MM.1S (cell line): Measurements from ENCODE around the gene FDX1.

Source experiments
- EZH2 ChIP-seq: fragments of 300-600 bp; sonication (generic); optimal IDR thresholded peaks from 2 replicates; pipeline ENCODE3; 2017; ENCODE audit warnings: low read depth, mild to moderate bottlenecking, antibody characterized with exemption, low read length, mixed read lengths
- EZH2phosphoT487 ChIP-seq: fragments of 300-600 bp; sonication (generic); IDR thresholded peaks from 2 replicates; pipeline ENCODE4 v1.6.1; 2018; ENCODE audit warnings: antibody characterized with exemption, low read length
- TF ChIP-seq, protein P1 (sequence below): fragments of 300-600 bp; sonication (generic); IDR thresholded peaks from 2 replicates; pipeline ENCODE4 v1.5.1; 2016; ENCODE audit warnings: antibody characterized with exemption, low read length, mixed read lengths

DNA sequence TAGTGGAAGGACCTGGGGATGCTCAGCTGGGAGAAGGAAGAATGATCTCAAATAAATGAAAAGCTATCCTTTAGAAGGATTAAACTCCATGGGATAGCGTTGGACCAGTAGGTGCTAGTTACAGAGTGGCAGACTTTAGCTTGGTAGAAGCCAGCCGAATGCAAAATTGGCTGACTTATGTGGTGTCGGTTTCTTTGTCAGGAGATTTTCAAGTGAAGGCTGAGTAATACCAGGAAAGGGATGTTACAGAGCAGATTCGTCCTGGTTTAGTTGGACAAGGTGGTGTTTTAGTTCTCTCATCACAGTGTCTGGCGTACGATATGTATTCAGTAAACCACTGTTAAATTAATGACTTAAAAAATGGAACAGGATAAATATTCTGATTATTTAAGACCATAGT is 26.0 kb downstream of the FDX1 start:
- TF ChIP-seq, protein P1, sequence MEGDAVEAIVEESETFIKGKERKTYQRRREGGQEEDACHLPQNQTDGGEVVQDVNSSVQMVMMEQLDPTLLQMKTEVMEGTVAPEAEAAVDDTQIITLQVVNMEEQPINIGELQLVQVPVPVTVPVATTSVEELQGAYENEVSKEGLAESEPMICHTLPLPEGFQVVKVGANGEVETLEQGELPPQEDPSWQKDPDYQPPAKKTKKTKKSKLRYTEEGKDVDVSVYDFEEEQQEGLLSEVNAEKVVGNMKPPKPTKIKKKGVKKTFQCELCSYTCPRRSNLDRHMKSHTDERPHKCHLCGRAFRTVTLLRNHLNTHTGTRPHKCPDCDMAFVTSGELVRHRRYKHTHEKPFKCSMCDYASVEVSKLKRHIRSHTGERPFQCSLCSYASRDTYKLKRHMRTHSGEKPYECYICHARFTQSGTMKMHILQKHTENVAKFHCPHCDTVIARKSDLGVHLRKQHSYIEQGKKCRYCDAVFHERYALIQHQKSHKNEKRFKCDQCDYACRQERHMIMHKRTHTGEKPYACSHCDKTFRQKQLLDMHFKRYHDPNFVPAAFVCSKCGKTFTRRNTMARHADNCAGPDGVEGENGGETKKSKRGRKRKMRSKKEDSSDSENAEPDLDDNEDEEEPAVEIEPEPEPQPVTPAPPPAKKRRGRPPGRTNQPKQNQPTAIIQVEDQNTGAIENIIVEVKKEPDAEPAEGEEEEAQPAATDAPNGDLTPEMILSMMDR: no peak
- TF ChIP-seq EZH2 (no peak), EZH2phosphoT487 (no peak)
